Cardiac septum (tissue), 1 donor: Measurements from ENCODE around the gene CATSPERE. TPM values are rescaled to one million over a fixed set of nuclear protein-coding genes. Genes with fewer than 3 reads are reported as not detected.
"Not testable (repeated sequence)": the region's sequence is repeated elsewhere in the genome, so short reads cannot be mapped to it uniquely, and the experiment has no call there.

Experiments
- DNase-seq: peaks from one replicate; pipeline ENCODE4 v3.0.0-alpha.2; 2020; ENCODE audit warnings: low spot score
- intact Hi-C: fragments of 100-400 bp; cut with DNase I; formaldehyde crosslinking; loops from one replicate; pipeline ENCODE4 v1.14.0; 2022
- total RNA-seq: library from RNA; stranded (reverse); fragmentation: NEBNext Ultra II Directional; extraction: Animal tissue kit (Norgen Biotek cat#: 25700); gene quantifications from one replicate; pipeline ENCODE4 v1.2.1, GENCODE V29; 2021
- donor health status: DM: no; HTN: no; CAD: no.

Gene CATSPERE
- total RNA-seq, 1 donor from 2014 or later, result 0.38 TPM

DNA sequence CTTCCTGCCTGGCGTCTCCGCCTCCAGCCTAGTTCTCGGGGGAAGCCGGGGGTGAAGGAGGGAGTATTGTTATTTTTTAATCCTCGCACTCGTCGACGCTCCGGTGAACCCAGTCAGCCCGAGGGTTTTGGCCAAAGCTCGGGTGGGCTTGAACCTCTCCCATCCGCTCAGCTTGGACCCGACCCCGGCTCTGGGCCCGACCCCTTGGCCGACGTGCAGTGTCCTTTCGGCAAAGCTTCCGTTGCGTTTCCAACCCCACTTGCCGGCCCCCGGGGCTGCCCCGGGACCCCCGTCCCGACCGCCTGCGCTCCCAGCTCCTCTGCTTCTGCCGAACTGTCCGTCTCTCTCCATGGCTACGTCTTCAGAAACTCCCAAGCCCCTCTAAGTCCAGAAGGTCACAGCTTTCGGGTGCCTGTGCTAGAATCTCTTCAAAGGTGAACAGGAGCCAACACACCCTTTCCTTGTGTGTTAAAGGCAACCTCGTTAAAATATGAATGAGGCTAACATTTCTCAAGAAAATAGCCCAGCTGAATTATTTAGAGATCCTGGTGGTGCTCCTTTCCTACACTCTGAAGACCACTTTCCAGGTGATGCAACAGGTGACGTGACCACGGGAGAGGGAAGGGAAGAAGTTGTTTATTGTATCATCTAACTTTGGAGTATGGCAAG, 192.5 kb downstream of the CATSPERE start:
- intact Hi-C loops, result loop anchor here (2.0 to 10.0 kb wide), 6 partner anchors 79 to 606 kb away; partner anchors contain the start of gene HNRNPU
- no peak for DNase-seq

- DNase-seq, result no peak
- intact Hi-C loops, result loop anchor here (5.0 to 10.0 kb wide), 3 partner anchors 78 to 607 kb away; a partner anchor contains a TSS
Observed at GRCh38 chr1:244654108-244655038, 193.3 kb downstream of the CATSPERE start.

DNA sequence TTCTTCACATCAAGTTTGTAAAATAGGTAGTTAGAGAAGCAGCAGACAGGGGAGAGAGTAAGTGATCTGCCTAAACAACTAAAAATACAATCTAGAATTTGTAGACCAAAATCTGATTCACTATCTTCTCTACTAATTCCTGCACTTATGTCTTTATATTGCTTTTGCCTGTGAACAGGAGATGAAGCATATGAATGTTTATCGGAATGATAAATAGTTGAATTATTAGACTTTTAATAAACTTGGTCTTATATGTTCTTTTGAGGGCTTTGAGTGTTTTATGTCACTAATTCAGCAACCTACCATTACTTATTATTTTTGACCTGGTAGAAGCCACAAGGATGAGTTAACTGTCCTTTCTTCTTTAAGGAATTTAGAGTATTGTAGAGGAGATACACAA, 194.1 kb downstream of the CATSPERE start:
- no peak for DNase-seq
- intact Hi-C loops, result loop anchor here (10.0 kb wide), 1 partner anchor 390 kb away; no protein-coding TSS in a partner anchor

GRCh38 chr1:244657421-244657820, 196.3 kb downstream of the CATSPERE start:
- no peak for DNase-seq
- intact Hi-C loops, result loop anchor here (10.0 kb wide), 1 partner anchor 387 kb away; no protein-coding TSS in a partner anchor

- no peak for DNase-seq
- intact Hi-C loops, result loop anchor here (10.0 kb wide), 1 partner anchor 385 kb away; no protein-coding TSS in a partner anchor
Observed at GRCh38 chr1:244659694-244660093, 198.6 kb downstream of the CATSPERE start.

GRCh38 chr1:244660595-244660994, 199.5 kb downstream of the CATSPERE start:
- intact Hi-C loops, result no loop called here

DNA sequence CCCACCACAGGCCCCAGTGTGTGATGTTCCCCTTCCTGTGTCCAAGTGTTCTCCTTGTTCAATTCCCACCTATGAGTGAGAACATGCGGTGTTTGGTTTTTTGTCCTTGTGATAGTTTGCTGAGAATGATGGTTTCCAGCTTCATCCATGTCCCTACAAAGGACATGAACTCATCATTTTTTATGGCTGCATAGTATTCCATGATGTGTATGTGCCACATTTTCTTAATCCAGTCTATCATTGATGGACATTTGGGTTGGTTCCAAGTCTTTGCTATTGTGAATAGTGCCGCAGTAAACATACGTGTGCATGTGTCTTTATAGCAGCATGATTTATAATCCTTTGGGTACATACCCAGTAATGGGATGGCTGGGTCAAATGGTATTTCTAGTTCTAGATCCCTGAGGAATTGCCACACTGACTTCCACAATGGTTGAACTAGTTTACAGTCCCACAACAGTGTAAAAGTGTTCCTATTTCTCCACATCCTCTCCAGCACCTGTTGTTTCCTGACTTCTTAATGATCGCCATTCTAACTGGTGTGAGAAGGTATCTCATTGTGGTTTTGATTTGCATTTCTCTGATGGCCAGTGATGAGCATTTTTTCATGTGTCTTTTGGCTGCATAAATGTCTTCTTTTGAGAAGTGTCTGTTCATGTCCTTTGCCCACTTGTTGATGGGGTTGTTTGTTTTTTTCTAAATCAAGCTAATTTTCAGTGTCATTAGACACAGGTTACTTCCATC, 200.7 kb downstream of the CATSPERE start:
- intact Hi-C loops, DNase-seq: not testable (repeated sequence)

More at GRCh38 chr1:244660595-244660994, 199.5 kb downstream of the CATSPERE start:
- no peak for DNase-seq

DNA sequence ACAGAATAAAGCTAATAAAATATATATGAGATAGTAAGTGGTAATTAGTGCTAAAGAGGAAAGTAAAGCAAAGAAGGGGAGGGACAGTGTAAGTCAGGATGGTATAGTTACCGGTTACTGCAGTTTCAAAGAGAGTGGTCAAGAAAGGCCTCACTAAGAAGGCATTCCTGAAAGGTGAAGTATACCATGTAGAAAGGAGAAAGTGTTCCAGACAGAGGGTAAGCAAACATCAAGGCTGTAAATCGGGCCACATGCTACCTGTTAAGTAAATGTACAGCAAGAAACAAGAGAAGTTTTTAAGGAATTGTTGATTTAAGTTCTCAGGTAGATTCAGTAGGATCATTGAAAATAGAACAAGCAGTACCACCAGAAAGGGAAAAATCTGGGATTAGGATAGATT, 201.5 kb downstream of the CATSPERE start:
- DNase-seq, result no peak
- intact Hi-C loops, result no loop called here

DNA sequence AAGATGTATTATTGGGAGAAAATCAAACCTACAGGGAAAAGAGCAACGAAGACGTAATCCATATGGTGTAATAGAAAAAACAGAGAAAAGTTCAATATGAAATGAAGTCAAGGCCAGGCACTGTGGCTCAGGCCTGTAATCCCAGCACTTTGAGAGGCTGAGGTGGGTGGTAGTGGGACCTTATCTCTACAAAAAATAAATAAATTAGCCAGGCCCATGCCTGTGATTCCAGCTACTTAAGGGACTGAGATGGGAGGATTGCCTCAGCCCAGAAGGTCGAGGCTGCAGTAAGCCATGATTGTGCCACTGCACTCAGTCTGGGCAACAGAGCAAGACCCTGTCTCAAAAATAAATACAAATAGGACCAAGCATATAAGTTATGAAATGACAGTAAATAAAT, 203.3 kb downstream of the CATSPERE start:
- intact Hi-C loops, result no loop called here
- no peak for DNase-seq

GRCh38 chr1:244665771-244666217, 204.7 kb downstream of the CATSPERE start:
- intact Hi-C loops, result no loop called here
- DNase-seq, result no peak

DNA sequence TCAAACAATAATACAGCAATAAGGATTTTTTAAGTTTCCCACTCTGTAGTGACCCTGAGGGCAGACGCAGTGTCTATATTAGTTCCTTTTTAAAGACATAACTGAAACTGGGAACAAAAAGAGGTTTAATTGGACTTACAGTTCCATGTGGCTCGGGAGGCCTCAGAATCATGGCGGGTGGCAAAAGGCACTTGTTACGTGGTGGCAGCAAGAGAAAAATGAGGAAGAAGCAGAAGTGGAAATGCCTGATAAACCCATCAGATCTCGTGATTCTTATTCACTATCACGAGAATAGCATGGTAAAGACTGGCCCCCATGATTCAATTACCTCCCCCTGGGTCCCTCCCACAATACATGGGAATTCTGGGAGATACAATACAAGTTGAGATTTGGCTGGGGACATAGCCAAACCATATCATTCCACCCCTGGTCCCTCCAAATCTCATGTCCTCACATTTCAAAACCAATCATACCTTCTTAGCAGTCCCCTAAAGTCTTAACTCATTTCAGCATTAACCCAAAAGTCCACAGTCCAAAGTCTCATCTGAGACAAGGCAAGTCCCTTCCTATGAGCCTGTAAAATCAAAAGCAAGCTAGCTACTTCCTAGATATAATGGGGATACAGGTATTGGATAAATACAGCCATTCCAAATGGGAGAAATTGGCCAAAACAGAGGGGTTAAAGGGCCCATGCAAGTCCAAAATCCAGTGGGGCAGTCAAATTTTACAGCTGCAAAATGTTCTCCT, 205.8 kb downstream of the CATSPERE start:
- intact Hi-C loops, result not testable (repeated sequence)

GRCh38 chr1:244667797-244668196, 206.7 kb downstream of the CATSPERE start:
- intact Hi-C loops, result no loop called here

More for the DNA sequence above, 205.8 kb downstream of the CATSPERE start:
- DNase-seq, result not testable (repeated sequence)

DNA sequence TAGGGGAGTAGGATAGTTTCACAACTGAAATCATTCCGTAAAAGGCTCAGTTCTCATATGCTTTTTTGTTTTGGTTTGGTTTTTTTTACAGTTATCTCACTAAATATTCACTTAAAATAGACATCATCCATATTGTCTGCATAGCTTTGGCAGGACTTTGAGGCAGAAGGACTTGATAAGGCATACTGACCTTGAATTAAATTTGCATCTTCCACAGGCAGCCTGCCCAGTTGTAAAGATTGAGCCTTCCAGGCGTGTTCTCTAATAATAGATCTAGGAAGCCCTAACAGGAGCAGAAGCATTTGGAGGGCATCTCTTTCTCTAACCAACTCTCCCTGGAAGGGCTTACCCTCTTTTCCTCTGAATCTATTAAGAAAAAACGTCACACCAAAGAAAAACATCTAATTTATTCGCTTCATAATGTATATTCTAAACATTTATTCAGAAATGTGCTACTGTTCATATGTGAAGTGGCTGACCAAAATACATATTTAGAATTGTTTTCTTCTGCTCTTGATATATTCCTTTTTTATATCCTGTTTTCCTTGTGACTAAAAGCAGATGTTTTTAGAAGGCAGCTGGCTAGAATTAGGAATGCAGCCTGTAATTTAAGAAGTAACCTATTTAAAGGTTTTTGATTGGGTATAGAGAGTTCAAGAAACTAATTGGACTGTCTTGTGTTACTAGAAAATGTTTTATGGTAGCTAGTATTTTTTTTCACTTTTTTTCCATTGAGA, 212.0 kb downstream of the CATSPERE start:
- intact Hi-C loops, result no loop called here
- DNase-seq, result no peak

More at GRCh38 chr1:244667797-244668196, 206.7 kb downstream of the CATSPERE start:
- no peak for DNase-seq

DNA sequence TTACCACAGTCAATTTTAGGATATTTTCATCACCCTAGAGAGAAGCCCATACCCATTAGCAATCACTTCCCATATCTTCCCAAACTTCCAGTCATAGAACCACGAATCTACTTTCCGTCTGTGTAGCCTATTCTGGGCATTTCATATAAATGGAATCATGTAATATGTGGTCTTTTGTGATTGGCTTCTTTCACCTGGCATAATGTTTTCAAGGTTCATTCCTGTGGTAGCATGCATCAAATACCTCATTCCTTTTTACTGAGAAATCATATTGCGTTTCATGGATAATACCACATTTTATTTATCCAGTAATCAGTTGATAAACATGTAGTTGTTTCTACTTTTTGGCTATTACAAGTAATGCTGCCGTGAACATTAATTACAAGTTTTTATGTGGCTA, 213.4 kb downstream of the CATSPERE start:
- no peak for DNase-seq
- intact Hi-C loops, result no loop called here

GRCh38 chr1:244675167-244675566, 214.1 kb downstream of the CATSPERE start:
- intact Hi-C loops, result no loop called here
- no peak for DNase-seq

GRCh38 chr1:244678697-244679096, 217.6 kb downstream of the CATSPERE start:
- no peak for DNase-seq
- intact Hi-C loops, result no loop called here

- intact Hi-C loops, result no loop called here
- DNase-seq, result no peak
Observed at GRCh38 chr1:244680667-244681066, 219.6 kb downstream of the CATSPERE start.

DNA sequence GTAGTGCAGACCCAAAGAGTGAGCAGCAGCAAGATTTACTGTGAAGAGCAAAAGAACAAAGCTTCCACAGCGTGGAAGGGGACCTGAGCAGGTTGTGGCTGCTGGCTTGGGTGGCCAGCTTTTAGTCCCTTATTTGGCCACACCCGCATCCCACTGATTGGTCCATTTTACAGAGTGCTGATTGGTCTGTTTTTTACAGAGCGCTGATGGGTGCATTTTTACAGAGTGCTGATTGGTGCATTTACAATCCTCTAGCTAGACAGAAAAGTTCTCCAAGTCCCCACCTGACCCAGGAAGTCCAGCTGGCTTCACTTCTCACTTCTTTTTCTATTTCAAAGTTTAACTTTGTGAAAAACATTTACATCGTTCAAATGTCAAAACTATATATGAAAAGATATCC, 221.0 kb downstream of the CATSPERE start:
- intact Hi-C loops, DNase-seq: not testable (repeated sequence)
